ENCODE results near the gene IBSP. TPM values are rescaled to one million over a fixed set of nuclear protein-coding genes. Genes with fewer than 3 reads are reported as not detected.

IBSP gene
- total RNA-seq, 2 donors from 2014 or later, result not detected

GRCh38 chr4:87807402-87807801, 8.0 kb downstream of the IBSP start:
- no peaks in the 10 kb centered on the region for H3K4me1 ChIP-seq
- H3K27ac ChIP-seq, result no peak overlapping the region
- H3K27me3 ChIP-seq, result no peaks in the 10 kb centered on the region
- H3K36me3 ChIP-seq, result no peaks in the 10 kb centered on the region
- H3K9me3 ChIP-seq, result no peaks in the 10 kb centered on the region
- TF ChIP-seq, protein P1, sequence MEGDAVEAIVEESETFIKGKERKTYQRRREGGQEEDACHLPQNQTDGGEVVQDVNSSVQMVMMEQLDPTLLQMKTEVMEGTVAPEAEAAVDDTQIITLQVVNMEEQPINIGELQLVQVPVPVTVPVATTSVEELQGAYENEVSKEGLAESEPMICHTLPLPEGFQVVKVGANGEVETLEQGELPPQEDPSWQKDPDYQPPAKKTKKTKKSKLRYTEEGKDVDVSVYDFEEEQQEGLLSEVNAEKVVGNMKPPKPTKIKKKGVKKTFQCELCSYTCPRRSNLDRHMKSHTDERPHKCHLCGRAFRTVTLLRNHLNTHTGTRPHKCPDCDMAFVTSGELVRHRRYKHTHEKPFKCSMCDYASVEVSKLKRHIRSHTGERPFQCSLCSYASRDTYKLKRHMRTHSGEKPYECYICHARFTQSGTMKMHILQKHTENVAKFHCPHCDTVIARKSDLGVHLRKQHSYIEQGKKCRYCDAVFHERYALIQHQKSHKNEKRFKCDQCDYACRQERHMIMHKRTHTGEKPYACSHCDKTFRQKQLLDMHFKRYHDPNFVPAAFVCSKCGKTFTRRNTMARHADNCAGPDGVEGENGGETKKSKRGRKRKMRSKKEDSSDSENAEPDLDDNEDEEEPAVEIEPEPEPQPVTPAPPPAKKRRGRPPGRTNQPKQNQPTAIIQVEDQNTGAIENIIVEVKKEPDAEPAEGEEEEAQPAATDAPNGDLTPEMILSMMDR (IDR thresholded peaks at IDR 0.05), result no peak
- no peak for DNase-seq (ENCODE audit: low spot score)
- H3K4me3 ChIP-seq, result no peak overlapping the region

DNA sequence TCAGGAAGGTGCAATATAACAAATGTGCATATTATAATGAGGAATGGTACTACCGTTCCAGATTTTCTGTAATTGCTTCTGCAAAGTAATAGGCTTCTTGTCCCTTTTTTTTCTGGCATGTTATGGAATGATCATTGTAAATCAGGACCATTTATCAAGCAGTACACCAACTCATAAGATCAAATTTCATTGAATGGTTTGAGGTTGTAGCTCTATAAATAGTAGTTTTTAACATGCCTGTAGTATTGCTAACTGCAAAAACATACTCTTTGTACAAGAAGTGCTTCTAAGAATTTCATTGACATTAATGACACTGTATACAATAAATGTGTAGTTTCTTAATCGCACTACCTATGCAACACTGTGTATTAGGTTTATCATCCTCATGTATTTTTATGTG, 12.6 kb downstream of the IBSP start:
- no peaks in the 10 kb centered on the region for H3K9me3 ChIP-seq
- TF ChIP-seq, protein P1 (IDR thresholded peaks at IDR 0.05), result no peak

GRCh38 chr4:87819281-87819919, 20.0 kb downstream of the IBSP start:
- TF ChIP-seq, protein P1 (IDR thresholded peaks at IDR 0.05), result no peak
- Histone ChIP-seq H3K27me3 (no peaks in the 10 kb centered on the region), H3K9me3 (no peaks in the 10 kb centered on the region), H3K27ac (no peak overlapping the region), H3K4me3 (no peak overlapping the region), H3K4me1 (no peaks in the 10 kb centered on the region), H3K36me3 (no peaks in the 10 kb centered on the region)
- no peak for DNase-seq (ENCODE audit: low spot score)

More for the DNA sequence above, 12.6 kb downstream of the IBSP start:
- Histone ChIP-seq H3K27ac (no peak overlapping the region), H3K36me3 (no peaks in the 10 kb centered on the region), H3K4me1 (no peaks in the 10 kb centered on the region), H3K27me3 (no peaks in the 10 kb centered on the region), H3K4me3 (no peak overlapping the region)
- DNase-seq (ENCODE audit: low spot score), result no peak

- H3K4me1 ChIP-seq, result no peaks in the 10 kb centered on the region
- H3K4me3 ChIP-seq, result no peak overlapping the region
- no peak for DNase-seq (ENCODE audit: low spot score)
These were observed 23.8 kb downstream of the IBSP start for GRCh38 chr4:87823200-87823599.

DNA sequence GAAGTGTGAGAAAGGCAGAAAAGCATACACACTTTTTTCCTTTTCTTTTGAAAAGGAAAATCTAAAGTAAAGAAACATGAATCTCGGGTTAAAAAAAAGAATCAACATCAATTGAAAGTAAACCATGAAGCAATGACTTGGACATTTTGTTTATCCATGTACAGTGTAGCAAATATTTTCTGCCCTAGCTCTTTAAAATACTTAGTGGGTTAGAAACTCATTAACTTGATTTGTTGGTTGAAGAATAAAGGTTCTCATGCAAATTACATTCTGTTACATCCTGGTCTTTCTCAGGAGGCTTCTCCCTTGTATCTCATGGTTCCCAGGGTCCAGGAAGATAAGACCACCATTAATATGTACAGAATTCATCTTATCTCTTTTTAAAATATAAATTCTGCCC, 24.4 kb downstream of the IBSP start:
- Histone ChIP-seq H3K36me3 (no peaks in the 10 kb centered on the region), H3K4me3 (no peak overlapping the region), H3K27ac (no peak overlapping the region), H3K27me3 (no peaks in the 10 kb centered on the region), H3K4me1 (no peaks in the 10 kb centered on the region), H3K9me3 (peaks cover 0 to 3% of the 10 kb centered on the region in 2 donors)
- no peak for DNase-seq (ENCODE audit: low spot score)
- TF ChIP-seq, protein P1 (IDR thresholded peaks at IDR 0.05), result no peak

More at GRCh38 chr4:87823200-87823599, 23.8 kb downstream of the IBSP start:
- Histone ChIP-seq H3K9me3 (peaks cover 0 to 3% of the 10 kb centered on the region in 2 donors), H3K27ac (no peak overlapping the region), H3K36me3 (no peaks in the 10 kb centered on the region), H3K27me3 (no peaks in the 10 kb centered on the region)
- TF ChIP-seq, protein P1 (IDR thresholded peaks at IDR 0.05), result no peak

DNA sequence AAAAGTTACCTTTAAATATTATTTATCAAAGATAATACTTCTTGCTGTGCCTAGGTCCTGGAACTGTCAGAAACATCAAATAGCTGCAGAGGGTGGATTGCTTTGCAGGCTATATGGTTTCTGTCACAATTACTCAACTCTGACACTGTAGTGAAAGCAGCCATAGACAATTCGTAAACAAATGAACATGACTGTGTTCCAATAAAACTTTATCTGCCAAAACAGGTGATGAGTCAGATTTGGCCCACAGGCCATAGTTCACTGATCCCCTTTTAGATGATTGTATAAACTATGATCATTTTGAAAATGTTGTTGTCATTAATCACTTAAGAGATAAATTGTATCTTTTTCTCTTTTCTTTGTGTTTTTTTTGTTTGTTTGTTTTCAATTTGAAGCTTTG, 25.0 kb downstream of the IBSP start:
- H3K27ac ChIP-seq, result no peak overlapping the region
- H3K4me1 ChIP-seq, result no peaks in the 10 kb centered on the region
- H3K9me3 ChIP-seq, result peaks cover 0 to 3% of the 10 kb centered on the region in 2 donors
- TF ChIP-seq, protein P1 (IDR thresholded peaks at IDR 0.05), result no peak
- no peak overlapping the region for H3K4me3 ChIP-seq
- H3K27me3 ChIP-seq, result no peaks in the 10 kb centered on the region
- DNase-seq (ENCODE audit: low spot score), result no peak
- H3K36me3 ChIP-seq, result no peaks in the 10 kb centered on the region

Data from right atrium auricular region (tissue), 2 donors.